Panc1 (cell line): ENCODE measurements around the gene FAM163A. TPM values are rescaled to one million over a fixed set of nuclear protein-coding genes. Genes with fewer than 3 reads are reported as not detected.
"Not testable (repeated sequence)": the region's sequence is repeated elsewhere in the genome, so short reads cannot be mapped to it uniquely, and the experiment has no call there.

ENCODE experiments used
- ATAC-seq: fragments of 200-7000 bp; cut with Tn5 transposase; 2 replicates; pipeline ENCODE4 v1.9.1; 2020; ENCODE audit warnings: mild to moderate bottlenecking, moderate library complexity
- BruUV-seq: library from RNA; stranded (reverse); fragments of 400-500 nt; replicated peaks from 2 replicates; lab custom pipeline; 2021; lab: Mats Ljungman, UMichigan
- CTCF ChIA-PET: fragments of 300-600 bp; sonication (Branson Sonifier 250); formaldehyde crosslinking; loops from one replicate; lab custom pipeline; 2022; ENCODE audit warnings: antibody characterized with exemption; lab: Charles Lee
- POLR2A ChIA-PET: fragments of 300-600 bp; sonication (Branson Sonifier 250); formaldehyde crosslinking; loops from one replicate; lab custom pipeline; 2022; ENCODE audit warnings: antibody characterized with exemption; lab: Charles Lee
- DNase-seq: peaks from one replicate; pipeline ENCODE4 v3.0.0-alpha.2; 2010; ENCODE audit warnings: low read depth, low spot score
- H3K27ac ChIP-seq: 2 replicates; pipeline ENCODE4 v1.5.1; 2011; ENCODE audit warnings: mild to moderate bottlenecking, low read length, inconsistent platforms
- H3K27me3 ChIP-seq: fragments of 200-500 bp; sonication (Bioruptor generic); 2 replicates; pipeline ENCODE4 v1.6.0; 2014; ENCODE audit warnings: low read length, inconsistent platforms; ENCODE audit not compliant: control insufficient read depth, insufficient read depth
- H3K36me3 ChIP-seq: fragments of 200-500 bp; sonication (Bioruptor generic); 2 replicates; pipeline ENCODE4 v1.5.1; 2014; ENCODE audit warnings: inconsistent platforms, mild to moderate bottlenecking, low read length, moderate library complexity; ENCODE audit not compliant: control insufficient read depth, insufficient read depth
- H3K4me1 ChIP-seq: 2 replicates; pipeline ENCODE4 v1.5.1; 2011; ENCODE audit warnings: inconsistent platforms, mild to moderate bottlenecking, low read length, moderate library complexity; ENCODE audit not compliant: control insufficient read depth, insufficient read depth
- H3K4me3 ChIP-seq, 2 experiments: 2 replicates each; pipeline ENCODE4 v1.5.1; 2011 to 2012; ENCODE audit warnings: low read depth in 2 of 2, low read length in 2 of 2, mild to moderate bottlenecking in 2 of 2, inconsistent platforms in 1 of 2, moderate library complexity in 1 of 2
- H3K9me3 ChIP-seq: fragments of 200-500 bp; sonication (Bioruptor generic); 2 replicates; pipeline ENCODE4 v1.5.1; 2014; ENCODE audit warnings: low read depth, mild to moderate bottlenecking, inconsistent platforms, low read length, moderate library complexity; ENCODE audit not compliant: control insufficient read depth, insufficient read depth
- CTCF ChIP-seq: fragments of 450-650 bp; IDR thresholded peaks from 2 replicates; pipeline ENCODE4 v1.5.1; 2017; ENCODE audit warnings: mild to moderate bottlenecking
- POLR2AphosphoS5 ChIP-seq: IDR thresholded peaks from 2 replicates; pipeline ENCODE4 v1.6.1; 2012; ENCODE audit warnings: mild to moderate bottlenecking, low read depth, low read length, moderate library complexity
- SIN3A ChIP-seq: IDR thresholded peaks from 2 replicates; pipeline ENCODE4 v1.6.1; 2012; ENCODE audit warnings: low read depth, mild to moderate bottlenecking, low read length, moderate library complexity, borderline replicate concordance; ENCODE audit not compliant: insufficient read depth
- TCF7L2 ChIP-seq: IDR thresholded peaks from 2 replicates; pipeline ENCODE4 v1.6.1; 2011; ENCODE audit warnings: mild to moderate bottlenecking, low read depth, low read length, inconsistent platforms
- in situ Hi-C: cut with HindIII; loops from 2 replicates; pipeline ENCODE4 v1.10.0; 2016; ENCODE audit warnings: low sequenced_read_pairs, low pct_unique_long_range_greater_than_20kb
- intact Hi-C: fragments of 100-400 bp; cut with micrococcal nuclease; formaldehyde crosslinking; loops from one replicate; pipeline ENCODE4 v1.10.0; 2022; ENCODE audit not compliant: unreplicated experiment
- total RNA-seq: library from RNA; stranded (reverse); gene quantifications from one replicate; pipeline ENCODE4 v1.2.1, GENCODE V29; 2021; ENCODE audit not compliant: unreplicated experiment
- TF ChIP-seq, protein P1 (sequence below), 2 experiments: IDR thresholded peaks; 2 replicates each; pipeline ENCODE4 v1.6.1; 2011 to 2012; ENCODE audit warnings: low read depth in 2 of 2, control low read depth in 1 of 2, low read length in 1 of 2, mild to moderate bottlenecking in 1 of 2, moderate library complexity in 1 of 2; ENCODE audit not compliant: insufficient read depth in 1 of 2

Gene FAM163A
- total RNA-seq, 1 experiment from 2014 or later: not detected

DNA sequence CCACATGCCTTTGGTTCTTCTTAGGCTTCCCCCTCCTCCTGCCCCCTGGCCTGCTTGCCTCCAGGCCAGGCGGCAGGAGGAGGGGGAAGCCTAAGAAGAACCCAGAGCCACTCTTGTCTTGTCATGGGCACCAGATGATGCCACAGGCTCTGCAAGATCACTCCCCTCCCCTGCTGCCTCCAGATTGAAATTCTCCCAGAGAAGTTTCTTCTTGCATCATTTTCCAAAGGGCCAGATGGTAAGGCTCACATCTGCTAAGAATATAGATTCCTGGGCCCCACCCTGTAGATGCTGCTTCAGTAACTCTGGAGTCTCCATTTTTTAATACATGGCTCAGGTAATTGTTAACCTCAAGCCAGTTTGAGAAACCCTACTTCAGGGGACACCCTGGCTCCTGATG lies 60.8 kb downstream of the FAM163A start:
- ATAC-seq: no peak
- Histone ChIP-seq H3K4me1 (no peaks in the 10 kb centered on the region), H3K36me3 (no peaks in the 10 kb centered on the region), H3K27ac (no peak overlapping the region), H3K9me3 (no peaks in the 10 kb centered on the region), H3K4me3 (no peak overlapping the region), H3K27me3 (0 out of 2 replicates have a peak, but pooled peaks cover 3% of the 10 kb centered on the region)
- POLR2A ChIA-PET: no interaction called here
- BruUV-seq: no TSS peak
- DNase-seq: no peak
- intact Hi-C loops: no loop called here
- no peak for TF ChIP-seq POLR2AphosphoS5
- TF ChIP-seq, protein P1, sequence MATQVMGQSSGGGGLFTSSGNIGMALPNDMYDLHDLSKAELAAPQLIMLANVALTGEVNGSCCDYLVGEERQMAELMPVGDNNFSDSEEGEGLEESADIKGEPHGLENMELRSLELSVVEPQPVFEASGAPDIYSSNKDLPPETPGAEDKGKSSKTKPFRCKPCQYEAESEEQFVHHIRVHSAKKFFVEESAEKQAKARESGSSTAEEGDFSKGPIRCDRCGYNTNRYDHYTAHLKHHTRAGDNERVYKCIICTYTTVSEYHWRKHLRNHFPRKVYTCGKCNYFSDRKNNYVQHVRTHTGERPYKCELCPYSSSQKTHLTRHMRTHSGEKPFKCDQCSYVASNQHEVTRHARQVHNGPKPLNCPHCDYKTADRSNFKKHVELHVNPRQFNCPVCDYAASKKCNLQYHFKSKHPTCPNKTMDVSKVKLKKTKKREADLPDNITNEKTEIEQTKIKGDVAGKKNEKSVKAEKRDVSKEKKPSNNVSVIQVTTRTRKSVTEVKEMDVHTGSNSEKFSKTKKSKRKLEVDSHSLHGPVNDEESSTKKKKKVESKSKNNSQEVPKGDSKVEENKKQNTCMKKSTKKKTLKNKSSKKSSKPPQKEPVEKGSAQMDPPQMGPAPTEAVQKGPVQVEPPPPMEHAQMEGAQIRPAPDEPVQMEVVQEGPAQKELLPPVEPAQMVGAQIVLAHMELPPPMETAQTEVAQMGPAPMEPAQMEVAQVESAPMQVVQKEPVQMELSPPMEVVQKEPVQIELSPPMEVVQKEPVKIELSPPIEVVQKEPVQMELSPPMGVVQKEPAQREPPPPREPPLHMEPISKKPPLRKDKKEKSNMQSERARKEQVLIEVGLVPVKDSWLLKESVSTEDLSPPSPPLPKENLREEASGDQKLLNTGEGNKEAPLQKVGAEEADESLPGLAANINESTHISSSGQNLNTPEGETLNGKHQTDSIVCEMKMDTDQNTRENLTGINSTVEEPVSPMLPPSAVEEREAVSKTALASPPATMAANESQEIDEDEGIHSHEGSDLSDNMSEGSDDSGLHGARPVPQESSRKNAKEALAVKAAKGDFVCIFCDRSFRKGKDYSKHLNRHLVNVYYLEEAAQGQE (IDR thresholded peaks at IDR 0.05; ENCODE audit: insufficient read depth in 1 of 2, low read depth in 2 of 2, low read length in 1 of 2): no peak
- CTCF ChIA-PET: no interaction called here
- in situ Hi-C loops: no loop called here

DNA sequence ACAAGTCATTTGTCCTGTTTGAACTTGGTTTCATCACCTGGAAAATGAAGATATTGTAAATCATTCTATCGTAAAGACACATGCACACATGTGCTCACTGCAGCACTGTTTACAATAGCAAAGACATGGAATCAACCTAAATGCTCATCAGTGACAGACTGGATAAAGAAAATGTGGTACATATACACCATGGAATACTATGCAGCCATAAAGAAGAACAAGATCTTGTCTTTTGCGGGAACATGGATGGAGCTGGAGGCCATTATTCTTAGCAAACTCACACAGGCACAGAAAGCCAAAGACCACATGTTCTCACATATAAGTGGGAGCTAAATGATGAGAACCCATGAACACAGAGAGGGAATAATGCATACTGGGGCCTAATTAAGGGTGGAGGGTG lies 61.3 kb downstream of the FAM163A start:
- in situ Hi-C loops, H3K36me3 ChIP-seq, H3K9me3 ChIP-seq, BruUV-seq, CTCF ChIA-PET, POLR2A ChIA-PET, H3K27ac ChIP-seq, H3K4me3 ChIP-seq, H3K27me3 ChIP-seq, DNase-seq, intact Hi-C loops, H3K4me1 ChIP-seq, ATAC-seq: not testable (repeated sequence)

DNA sequence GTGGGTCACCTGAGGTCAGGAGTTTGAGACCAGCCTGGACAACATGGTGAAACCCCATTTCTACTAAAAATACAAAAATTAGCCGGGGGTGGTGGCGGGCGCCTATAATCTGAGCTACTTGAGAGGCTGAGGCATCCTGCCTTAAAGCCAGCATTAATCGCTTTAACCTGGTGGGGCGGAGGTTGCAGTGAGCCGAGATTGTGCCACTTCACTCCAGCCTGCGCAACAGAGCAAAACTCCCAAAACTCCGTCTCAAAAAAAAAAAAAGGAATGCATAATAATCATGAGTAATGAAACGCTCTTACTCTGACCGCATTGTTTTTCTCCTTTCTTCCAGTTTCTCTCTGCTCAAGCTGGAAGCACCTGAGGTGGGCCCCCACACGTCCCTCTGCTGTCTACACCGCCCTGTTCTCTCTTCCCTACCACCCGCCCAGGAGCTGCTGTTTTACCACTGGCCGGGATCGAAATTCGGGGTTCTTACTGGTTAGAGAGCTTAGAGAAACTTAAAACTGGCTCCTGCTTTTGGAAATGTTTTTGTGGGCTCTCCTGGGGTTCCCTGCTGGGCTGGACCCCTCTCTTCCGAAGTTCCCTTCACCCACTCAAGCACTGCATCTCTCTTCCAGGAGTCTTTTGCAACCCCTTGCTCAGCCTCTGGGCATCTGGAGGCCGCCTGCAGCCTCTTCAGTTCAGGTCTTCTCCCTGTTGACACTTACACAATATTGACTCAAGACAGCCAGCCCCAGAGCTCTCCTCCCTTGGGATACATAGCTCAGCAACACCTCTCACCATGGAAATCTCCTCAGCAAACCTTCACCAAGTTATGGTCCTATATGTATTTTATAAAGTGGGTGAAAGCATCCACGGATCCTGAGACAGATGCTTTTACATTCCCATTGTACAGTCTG lies 62.5 kb downstream of the FAM163A start:
- no peaks in the 10 kb centered on the region for H3K36me3 ChIP-seq
- no peak overlapping the region for H3K4me3 ChIP-seq
- no TSS peak for BruUV-seq
- 0 out of 2 replicates have a peak, but pooled peaks cover 3% of the 10 kb centered on the region for H3K27me3 ChIP-seq
- no peaks in the 10 kb centered on the region for H3K9me3 ChIP-seq
- no peak overlapping the region for H3K27ac ChIP-seq
- ATAC-seq (no peak), DNase-seq (no peak)
- CTCF ChIA-PET: interaction anchor here (0.7 to 1.7 kb wide), 2 partner anchors 9 to 443 kb away, joined by 3 to 4 read pairs; no protein-coding TSS in a partner anchor
- in situ Hi-C loops: no loop called here
- POLR2A ChIA-PET: no interaction called here
- H3K4me1 ChIP-seq: no peaks in the 10 kb centered on the region
- TF ChIP-seq SIN3A: no peak
- no peak for TF ChIP-seq CTCF
- TF ChIP-seq, protein P1 (IDR thresholded peaks at IDR 0.05; ENCODE audit: insufficient read depth in 1 of 2, low read depth in 2 of 2, low read length in 1 of 2): no peak
- no peak for TF ChIP-seq TCF7L2
- no peak for TF ChIP-seq POLR2AphosphoS5
- intact Hi-C loops: no loop called here
